ENCODE results near the gene FSTL3.

FSTL3 gene

DNA sequence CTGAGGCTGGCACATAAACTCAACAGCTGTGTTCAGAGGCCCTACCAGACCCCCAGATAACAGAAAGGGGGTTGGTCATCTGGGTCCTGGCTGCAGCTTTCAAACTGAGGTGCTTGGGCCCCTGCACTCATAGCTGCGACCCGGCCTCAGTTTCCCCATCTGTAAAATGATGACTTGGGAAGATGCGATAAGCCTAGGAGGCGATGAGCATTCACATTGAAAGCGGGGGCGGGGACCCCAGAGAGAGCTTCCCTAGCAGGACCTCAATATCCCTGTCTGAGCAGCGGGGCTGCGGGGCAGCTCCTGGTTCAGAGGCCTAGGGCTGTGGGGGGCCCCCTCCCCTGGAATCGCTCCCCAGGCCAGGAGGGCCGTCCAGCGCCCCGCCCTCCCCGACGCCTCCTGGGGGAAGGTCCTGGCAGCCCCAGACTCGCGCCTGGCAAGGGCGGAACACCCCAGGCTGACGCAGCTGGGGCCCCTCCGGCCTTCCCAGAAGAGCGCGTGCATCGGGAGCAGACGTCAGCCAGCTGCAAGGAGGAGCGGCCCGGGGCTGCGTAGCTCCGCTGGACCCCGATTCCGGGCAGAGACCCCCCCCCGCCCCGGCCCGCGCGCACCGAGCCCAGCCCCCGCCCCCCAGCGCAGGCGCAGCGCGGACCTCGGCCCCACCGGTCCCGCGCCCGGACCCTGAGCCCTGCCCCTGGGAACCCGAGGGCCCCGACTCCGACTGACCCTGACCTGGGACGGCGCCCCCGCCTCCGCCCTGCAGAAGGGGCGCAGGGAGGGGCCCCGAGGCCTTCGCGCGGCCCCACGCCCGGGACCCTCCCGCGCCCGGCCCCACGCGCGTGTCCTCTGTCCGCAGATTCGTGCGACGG is 3.5 kb downstream of the FSTL3 start:
- H3K4me1 ChIP-seq (ENCODE audit: insufficient read depth, poor library complexity, severe bottlenecking), result peaks cover 5% of the 10 kb centered on the region
- no peaks in the 10 kb centered on the region for H3K9me3 ChIP-seq (ENCODE audit: severe bottlenecking)
- H3K27ac ChIP-seq (ENCODE audit: poor library complexity, severe bottlenecking), result peak overlapping the region; percentile 96
- H3K36me3 ChIP-seq (ENCODE audit: low read depth), result peaks cover 25% of the 10 kb centered on the region
- peak overlapping the region; percentile 50 for H3K4me3 ChIP-seq (ENCODE audit: severe bottlenecking)
- ATAC-seq (ENCODE audit: low read depth), result peak; percentile 17
- DNase-seq (ENCODE audit: low spot score), result no peak
- H3K27me3 ChIP-seq (ENCODE audit: insufficient read depth, poor library complexity, severe bottlenecking), result no peaks in the 10 kb centered on the region
- TF ChIP-seq, protein P1, sequence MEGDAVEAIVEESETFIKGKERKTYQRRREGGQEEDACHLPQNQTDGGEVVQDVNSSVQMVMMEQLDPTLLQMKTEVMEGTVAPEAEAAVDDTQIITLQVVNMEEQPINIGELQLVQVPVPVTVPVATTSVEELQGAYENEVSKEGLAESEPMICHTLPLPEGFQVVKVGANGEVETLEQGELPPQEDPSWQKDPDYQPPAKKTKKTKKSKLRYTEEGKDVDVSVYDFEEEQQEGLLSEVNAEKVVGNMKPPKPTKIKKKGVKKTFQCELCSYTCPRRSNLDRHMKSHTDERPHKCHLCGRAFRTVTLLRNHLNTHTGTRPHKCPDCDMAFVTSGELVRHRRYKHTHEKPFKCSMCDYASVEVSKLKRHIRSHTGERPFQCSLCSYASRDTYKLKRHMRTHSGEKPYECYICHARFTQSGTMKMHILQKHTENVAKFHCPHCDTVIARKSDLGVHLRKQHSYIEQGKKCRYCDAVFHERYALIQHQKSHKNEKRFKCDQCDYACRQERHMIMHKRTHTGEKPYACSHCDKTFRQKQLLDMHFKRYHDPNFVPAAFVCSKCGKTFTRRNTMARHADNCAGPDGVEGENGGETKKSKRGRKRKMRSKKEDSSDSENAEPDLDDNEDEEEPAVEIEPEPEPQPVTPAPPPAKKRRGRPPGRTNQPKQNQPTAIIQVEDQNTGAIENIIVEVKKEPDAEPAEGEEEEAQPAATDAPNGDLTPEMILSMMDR (IDR thresholded peaks at IDR 0.05; ENCODE audit: poor library complexity, severe bottlenecking), result no peak

GRCh38 chr19:680287-681028 is 4.3 kb downstream of the FSTL3 start:
- peak; percentile 35 for ATAC-seq (ENCODE audit: low read depth)
- H3K9me3 ChIP-seq (ENCODE audit: severe bottlenecking), result no peaks in the 10 kb centered on the region
- peak overlapping the region; percentile 50 for H3K4me3 ChIP-seq (ENCODE audit: severe bottlenecking)
- peaks cover 5% of the 10 kb centered on the region for H3K4me1 ChIP-seq (ENCODE audit: insufficient read depth, poor library complexity, severe bottlenecking)
- peak overlapping the region; percentile 96 for H3K27ac ChIP-seq (ENCODE audit: poor library complexity, severe bottlenecking)
- TF ChIP-seq, protein P1 (IDR thresholded peaks at IDR 0.05; ENCODE audit: poor library complexity, severe bottlenecking), result peak; percentile 59
- DNase-seq (ENCODE audit: low spot score), result peak; percentile 97
- no peaks in the 10 kb centered on the region for H3K27me3 ChIP-seq (ENCODE audit: insufficient read depth, poor library complexity, severe bottlenecking)
- H3K36me3 ChIP-seq (ENCODE audit: low read depth), result peaks cover 25% of the 10 kb centered on the region

DNA sequence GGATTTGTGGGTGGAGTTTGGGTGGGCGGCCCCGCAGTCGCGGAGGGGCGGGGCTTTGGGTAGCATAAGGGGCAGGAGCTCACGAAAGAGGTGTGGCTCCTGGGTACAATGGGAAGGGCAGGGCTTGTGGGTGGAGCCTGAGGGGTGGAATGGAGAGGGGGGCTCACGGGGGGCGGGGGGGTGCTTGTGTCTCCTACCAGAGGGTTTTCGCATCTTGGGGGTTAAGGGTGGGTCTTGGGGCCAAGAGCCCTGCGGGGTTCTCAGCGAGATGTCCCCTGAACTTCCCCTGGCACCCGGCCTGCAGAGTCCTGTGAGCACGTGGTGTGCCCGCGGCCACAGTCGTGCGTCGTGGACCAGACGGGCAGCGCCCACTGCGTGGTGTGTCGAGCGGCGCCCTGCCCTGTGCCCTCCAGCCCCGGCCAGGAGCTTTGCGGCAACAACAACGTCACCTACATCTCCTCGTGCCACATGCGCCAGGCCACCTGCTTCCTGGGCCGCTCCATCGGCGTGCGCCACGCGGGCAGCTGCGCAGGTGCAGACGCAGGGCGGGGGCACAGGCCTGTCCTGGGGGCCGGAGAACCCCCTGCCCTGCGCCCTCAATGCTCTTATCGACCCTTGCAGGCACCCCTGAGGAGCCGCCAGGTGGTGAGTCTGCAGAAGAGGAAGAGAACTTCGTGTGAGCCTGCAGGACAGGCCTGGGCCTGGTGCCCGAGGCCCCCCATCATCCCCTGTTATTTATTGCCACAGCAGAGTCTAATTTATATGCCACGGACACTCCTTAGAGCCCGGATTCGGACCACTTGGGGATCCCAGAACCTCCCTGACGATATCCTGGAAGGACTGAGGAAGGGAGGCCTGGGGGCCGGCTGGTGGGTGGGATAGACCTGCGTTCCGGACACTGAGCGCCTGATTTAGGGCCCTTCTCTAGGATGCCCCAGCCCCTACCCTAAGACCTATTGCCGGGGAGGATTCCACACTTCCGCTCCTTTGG is 5.1 kb downstream of the FSTL3 start:
- H3K9me3 ChIP-seq (ENCODE audit: severe bottlenecking), result no peaks in the 10 kb centered on the region
- no peak for DNase-seq (ENCODE audit: low spot score)
- peak; percentile 26 for ATAC-seq (ENCODE audit: low read depth)
- TF ChIP-seq, protein P1 (IDR thresholded peaks at IDR 0.05; ENCODE audit: poor library complexity, severe bottlenecking), result no peak
- peak overlapping the region; percentile 26 for H3K4me3 ChIP-seq (ENCODE audit: severe bottlenecking)
- peaks cover 25% of the 10 kb centered on the region for H3K36me3 ChIP-seq (ENCODE audit: low read depth)
- H3K27ac ChIP-seq (ENCODE audit: poor library complexity, severe bottlenecking), result peak overlapping the region; percentile 96
- peaks cover 5% of the 10 kb centered on the region for H3K4me1 ChIP-seq (ENCODE audit: insufficient read depth, poor library complexity, severe bottlenecking)
- H3K27me3 ChIP-seq (ENCODE audit: insufficient read depth, poor library complexity, severe bottlenecking), result no peaks in the 10 kb centered on the region

DNA sequence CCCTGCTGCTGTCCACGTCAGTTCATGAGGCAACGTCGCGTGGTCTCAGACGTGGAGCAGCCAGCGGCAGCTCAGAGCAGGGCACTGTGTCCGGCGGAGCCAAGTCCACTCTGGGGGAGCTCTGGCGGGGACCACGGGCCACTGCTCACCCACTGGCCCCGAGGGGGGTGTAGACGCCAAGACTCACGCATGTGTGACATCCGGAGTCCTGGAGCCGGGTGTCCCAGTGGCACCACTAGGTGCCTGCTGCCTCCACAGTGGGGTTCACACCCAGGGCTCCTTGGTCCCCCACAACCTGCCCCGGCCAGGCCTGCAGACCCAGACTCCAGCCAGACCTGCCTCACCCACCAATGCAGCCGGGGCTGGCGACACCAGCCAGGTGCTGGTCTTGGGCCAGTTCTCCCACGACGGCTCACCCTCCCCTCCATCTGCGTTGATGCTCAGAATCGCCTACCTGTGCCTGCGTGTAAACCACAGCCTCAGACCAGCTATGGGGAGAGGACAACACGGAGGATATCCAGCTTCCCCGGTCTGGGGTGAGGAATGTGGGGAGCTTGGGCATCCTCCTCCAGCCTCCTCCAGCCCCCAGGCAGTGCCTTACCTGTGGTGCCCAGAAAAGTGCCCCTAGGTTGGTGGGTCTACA is 6.6 kb downstream of the FSTL3 start:
- H3K27ac ChIP-seq (ENCODE audit: poor library complexity, severe bottlenecking), result no peak overlapping the region
- H3K4me3 ChIP-seq (ENCODE audit: severe bottlenecking), result no peak overlapping the region

More for the DNA sequence above, 6.6 kb downstream of the FSTL3 start:
- ATAC-seq (ENCODE audit: low read depth) (no peak), DNase-seq (ENCODE audit: low spot score) (no peak)
- TF ChIP-seq, protein P1 (IDR thresholded peaks at IDR 0.05; ENCODE audit: poor library complexity, severe bottlenecking), result no peak
- H3K36me3 ChIP-seq (ENCODE audit: low read depth), result peaks cover 23% of the 10 kb centered on the region
- H3K4me1 ChIP-seq (ENCODE audit: insufficient read depth, poor library complexity, severe bottlenecking), result peaks cover 5% of the 10 kb centered on the region
- no peaks in the 10 kb centered on the region for H3K9me3 ChIP-seq (ENCODE audit: severe bottlenecking)
- H3K27me3 ChIP-seq (ENCODE audit: insufficient read depth, poor library complexity, severe bottlenecking), result no peaks in the 10 kb centered on the region
